GM18858 (cell line): ENCODE results near the gene APOBEC4.
"Not testable (repeated sequence)": the region's sequence is repeated elsewhere in the genome, so short reads cannot be mapped to it uniquely, and the experiment has no call there.

ENCODE experiments used
- ATAC-seq: cut with Tn5 transposase; IDR thresholded peaks from one replicate; pipeline ENCODE4 v1.9.1; 2021; ENCODE audit not compliant: unreplicated experiment

The APOBEC4 gene, protein sequence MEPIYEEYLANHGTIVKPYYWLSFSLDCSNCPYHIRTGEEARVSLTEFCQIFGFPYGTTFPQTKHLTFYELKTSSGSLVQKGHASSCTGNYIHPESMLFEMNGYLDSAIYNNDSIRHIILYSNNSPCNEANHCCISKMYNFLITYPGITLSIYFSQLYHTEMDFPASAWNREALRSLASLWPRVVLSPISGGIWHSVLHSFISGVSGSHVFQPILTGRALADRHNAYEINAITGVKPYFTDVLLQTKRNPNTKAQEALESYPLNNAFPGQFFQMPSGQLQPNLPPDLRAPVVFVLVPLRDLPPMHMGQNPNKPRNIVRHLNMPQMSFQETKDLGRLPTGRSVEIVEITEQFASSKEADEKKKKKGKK

DNA sequence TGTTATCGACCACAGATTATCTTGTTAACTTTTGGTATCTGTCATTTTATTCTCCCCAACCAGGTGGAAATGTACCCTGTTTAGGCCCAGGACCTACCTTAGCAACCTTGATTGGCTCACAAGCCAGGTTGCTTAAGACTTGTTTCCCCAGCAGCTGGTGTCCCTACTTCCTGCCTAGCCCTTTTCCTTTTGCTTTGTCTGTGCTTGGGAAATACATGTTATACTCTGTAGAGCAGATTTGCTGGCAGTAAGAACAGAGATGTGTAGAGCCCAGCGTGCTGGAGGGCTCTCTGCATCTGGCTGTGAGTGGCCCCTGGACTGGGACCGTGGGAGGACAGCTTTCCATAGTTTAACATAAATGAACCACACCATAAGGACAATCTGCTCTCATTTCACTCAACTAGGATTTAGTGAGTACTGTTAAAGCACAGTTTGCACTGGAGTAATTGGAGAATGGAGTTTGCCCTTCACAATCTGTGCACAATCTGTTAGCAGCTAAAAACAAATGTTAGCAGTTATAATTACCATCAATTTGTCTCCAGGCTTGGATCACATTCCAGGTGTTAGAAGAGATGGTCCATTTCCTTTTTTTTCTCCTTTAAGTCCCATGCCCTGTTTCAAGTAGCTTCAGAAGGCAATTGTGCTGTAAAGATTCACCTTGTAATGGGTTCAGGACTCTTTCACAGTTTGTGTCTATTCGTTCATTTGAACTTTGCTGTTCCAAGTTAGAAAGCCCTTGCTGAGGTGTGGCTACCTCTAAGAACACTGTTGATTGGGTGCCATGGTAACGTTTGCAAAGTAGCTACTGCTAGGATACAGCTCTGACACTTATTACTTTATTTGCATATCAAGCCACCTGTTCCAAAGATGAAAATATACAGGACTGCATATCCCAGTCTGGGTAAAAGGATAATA lies at the start of gene APOBEC4:
APOBEC4 (minus strand) TSS at position 770 of the 915 bp plus-strand sequence. CDS start 4,535 bp downstream, outside the sequence.
- no peak for ATAC-seq

DNA sequence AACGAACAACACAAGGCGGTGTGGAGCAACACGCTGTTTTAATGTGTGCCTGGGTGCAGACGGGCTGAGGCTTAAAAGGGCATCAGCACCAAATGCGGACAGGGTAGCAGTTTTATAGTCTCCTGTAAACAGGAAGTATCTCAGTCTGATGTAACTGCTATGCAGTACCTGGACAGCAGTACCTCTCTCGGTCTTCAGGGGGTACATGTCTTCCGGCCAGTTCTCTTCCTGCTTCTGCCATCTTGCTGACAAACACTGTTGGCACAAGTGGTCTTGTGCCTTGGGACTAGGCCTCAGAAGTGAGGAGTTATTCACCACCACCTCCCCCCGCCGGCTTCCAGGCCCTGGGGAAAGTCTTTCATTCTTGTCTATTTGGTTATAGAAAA lies 49.7 kb upstream of the APOBEC4 start:
- no peak for ATAC-seq

DNA sequence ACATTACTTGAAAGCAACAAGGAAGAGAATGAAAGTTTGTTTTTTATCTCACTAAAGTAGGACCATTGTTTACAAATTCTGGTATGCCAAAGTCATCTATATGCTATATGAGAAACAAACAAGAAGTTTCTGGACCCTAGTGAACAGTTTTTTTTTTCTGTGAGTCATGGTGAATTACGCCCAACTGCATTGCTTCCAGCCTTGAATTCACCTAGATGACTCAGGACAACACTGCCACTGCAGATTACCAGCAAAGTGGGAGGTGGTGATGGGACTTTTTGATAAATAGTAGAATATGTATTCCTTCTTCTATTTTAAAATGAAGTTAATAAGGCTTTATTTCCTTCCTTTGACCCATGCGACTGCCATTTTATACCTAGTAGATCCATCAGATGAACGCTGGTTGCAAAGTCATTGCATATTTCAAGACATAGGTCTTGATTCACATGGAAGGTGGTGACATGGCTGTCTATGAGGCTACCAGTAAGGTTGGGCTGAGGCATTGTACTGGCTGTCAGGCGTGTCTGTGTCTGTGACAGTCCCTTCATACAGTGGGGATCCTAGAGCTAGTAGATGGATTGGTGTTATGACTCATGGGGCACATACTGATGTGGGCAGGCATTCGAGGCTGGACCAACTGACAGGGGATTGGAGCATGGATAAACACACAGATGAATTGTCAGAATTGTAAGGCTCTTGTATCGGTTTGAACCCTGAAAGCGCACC lies 49.1 kb upstream of the APOBEC4 start:
- no peak for ATAC-seq

DNA sequence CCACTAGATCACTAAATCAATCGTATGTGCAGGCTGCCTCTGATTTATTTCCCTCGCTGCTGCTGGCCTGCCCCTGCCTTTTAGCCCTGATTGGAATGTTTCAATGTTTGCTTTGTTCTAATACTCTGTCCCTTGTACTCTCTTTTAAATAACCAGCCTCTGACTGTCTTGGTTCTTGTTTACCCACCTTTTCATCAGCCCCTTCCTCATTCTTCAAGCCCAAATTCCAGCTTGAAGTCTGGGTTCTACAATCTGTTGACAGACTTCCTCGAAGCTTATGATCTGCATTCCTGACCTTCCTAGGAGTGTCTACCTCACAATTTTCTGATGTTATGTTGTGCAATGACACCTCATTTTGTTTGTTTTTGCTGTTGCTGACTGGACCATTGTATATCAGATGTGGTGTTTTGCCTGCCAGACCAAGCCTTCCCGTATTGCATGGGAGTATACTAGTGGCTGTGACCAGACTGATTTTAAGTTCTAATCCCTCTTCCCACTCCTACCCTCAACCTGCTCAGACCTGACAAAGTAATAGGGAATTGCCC lies 46.6 kb upstream of the APOBEC4 start:
- no peak for ATAC-seq

DNA sequence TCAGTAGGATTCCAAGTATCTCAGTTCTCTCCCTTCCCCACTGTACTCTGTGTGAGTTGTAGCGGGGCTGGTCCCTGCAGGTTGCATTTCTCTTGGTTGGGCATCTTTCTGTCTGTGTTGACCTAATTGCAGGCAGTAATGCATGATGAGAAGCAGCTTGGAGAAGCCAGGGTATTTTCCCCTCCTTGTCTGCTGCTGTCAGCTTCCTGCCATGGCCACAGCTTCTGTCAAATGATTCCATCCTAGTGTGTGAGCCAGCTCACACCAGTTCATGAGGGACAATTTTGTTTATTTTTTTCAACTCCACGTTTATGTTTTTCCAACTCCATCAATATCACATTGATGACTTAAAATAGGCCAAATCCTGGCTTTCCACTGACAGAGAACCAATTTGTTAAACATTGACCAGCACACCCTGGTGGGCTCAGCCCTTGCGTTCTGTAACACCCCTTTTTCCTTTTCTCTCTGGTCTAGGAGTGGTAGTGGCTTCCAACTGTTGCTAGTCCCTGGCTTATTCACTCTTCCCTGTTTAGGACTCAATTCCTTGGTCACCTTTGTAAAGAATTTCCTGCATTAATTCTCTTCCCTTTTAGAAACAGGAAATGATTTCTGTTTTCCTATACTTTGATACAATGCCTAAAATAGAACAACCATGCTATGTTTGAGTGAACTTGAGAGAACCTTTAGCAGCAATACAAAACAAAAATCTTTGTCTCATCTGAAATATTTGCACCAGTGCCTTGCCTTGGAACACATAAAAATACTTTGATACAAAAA lies 44.9 kb upstream of the APOBEC4 start:
- ATAC-seq: no peak

DNA sequence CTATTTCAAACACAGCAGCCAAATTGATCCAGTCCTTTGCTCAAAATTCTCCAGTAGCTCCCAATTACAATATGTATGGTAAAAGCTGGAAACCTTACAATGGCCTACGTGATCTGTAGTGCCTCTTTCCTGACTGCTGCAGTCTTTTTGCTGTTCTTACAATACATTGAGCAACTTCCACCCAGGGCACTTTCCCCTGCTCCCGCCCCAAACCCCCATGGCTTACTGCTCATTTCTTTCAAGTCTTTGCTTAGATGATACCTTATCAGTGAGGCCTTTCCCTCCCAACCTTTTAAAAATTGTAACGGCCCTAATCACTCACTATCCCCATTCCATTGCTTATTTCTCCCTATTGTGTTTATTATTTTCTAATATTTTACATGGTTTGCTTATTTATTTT lies 43.9 kb upstream of the APOBEC4 start:
- ATAC-seq: no peak

DNA sequence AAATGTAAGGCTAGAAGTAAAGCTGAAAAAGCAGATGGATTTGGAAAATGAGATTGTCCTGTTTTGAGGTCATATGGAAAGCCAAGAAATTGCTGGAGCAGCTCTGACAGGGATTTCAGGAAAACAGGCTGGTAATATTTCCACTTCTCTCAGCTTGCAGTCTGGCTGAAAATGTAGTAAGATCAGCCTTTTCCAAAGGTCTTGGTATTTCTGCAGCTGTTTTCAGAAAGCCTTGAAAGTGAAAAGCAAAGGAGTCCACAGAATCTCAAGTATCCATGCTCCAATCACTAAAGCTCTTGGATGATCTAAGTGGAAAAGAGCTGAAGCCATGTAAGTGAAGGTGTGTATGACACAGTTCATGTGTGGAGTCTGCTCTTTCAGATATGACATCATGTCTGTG lies 41.6 kb upstream of the APOBEC4 start:
- ATAC-seq: no peak

DNA sequence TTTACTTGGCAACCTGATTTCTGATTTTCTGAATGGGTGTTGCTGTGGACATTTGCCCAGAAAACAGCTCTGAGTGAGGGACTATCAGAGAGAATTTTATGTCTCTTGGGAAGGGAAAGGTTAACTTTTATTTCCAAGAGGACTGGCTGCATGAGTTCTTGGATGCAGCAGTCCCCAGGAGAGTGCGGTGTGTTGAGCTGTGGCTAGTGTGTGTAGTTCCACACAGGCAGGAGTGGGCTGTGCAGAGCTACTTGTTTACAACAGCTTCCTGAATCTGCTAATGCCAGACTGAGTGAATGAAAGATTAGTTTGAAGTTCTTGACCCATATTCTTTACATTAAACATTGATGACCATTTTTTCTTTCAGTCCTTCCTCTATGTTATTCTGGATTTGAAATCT lies 41.0 kb upstream of the APOBEC4 start:
- ATAC-seq: no peak

DNA sequence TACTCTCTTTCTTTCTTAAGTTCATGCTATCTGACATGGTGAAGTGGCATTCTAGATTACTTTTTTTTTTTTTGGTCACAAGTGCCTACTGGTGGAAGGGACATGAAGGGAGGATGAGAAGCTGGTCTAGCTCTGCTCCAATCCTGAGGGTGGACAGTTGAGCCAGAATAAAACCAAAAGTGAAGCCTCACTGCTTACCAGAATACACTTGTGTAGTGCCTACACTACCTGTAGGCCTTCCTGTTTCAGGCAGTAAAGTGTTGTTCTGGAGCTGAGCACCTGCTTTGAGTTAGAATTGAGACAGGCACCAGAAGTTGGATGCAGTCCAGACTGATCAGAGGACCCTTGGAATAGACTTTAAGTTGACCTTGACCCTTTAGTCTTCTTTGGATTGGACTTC lies 40.4 kb upstream of the APOBEC4 start:
- no peak for ATAC-seq

DNA sequence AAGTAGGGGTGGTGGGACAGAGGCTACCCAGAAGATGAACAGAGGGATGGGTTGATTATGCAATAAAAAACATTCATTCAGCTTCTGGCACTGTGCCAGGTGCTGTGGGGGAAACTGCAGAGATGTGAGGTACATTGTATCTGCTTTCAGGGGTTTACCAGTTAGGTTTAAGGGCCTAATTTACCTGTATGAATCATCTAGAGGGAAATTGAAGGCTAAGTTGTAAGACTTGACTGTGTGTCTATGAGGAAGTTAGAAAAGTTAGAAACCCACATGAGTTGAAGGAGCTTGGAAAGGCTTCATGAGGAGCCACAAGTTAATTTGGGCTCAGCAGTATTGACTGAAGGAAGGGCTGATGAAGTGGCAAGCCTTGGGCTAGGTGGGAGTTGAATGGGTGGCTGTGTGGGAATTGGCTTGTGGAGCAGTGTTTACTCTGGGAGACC lies 36.7 kb upstream of the APOBEC4 start:
- ATAC-seq: peak; percentile 86

DNA sequence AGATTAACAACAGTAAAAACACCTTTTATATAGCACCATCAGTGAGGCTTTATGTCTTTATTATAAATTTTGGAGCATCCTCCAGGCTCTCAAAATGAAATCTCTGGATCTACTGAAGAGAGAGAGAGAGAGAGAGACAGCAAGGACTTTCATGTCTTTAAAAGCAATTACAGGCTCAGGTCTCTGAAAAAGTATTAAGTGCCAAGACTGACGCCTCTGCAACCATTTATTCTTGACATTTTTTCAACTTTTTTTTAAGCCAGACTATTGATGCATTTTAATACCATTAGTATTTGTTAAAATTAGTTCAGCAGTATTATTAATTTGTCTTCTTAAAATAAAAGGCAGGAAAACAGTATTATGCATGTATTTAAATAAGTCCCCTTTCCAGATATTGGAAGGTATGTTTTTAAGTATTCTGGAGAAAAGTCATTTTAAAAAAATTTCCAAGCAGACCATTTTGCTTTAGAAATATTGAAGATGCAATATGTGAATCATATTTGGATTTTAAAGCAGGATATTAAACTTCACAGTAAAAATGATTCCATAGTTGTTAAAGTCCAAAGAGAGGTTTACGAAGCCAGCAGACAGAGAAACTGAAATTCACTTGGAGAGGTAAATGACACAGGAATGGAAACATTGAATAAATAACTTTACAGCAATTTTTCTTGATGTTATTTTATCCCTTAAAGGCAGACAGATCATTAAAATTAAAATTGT lies 35.4 kb upstream of the APOBEC4 start:
- ATAC-seq: no peak

DNA sequence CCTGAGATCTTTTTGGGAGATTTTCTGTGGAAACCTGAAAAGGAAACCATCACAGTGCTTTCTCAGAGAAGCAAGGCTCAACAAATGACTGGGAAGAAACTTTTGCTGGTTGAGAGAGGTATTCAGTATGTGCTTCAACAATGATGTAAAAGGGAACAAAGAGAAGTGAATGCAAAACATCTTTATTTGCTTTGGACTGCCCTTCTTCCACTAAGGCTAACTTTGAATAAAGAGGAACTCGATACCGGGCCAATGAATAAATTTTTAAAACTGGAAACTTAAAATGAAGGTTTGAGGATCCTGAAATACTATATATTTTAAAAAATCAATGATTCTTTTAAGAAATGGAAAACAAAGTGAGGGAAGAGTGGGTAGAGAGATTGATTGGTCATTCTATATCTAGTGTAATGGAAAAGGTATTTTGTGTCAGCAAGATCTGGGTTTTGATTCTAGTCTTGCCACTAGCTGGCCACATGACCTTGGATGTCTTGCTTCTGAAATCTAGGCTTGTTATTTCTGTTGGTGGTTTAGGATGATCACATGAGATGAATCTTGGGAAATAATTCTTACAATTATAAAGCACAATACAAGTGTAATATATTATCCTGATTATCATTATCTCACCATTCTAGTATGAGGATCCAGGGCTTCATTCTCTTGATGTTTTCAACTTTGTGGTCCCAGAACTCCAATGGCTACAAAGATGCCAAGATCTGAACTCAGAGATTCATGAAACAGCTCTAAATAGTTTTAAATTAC lies 34.6 kb upstream of the APOBEC4 start:
- ATAC-seq: no peak

DNA sequence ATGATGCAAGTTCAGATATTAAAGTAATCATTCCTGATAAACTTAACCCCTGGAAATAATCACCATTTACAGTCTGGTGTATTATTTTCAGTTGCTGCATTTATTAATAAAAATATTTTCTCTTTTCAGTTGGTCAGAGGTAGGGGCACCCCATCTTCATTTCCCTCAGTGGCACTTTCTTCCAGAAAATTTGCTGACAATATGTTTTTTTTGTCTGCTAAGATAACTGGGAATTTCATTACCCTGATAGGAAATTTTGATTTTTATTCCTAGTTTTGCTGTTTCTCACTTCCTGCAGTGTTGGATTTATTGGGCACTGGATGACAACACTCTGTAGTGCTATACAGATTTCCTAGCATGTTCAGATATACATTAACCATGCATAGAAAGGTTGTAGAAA lies 33.1 kb upstream of the APOBEC4 start:
- no peak for ATAC-seq

DNA sequence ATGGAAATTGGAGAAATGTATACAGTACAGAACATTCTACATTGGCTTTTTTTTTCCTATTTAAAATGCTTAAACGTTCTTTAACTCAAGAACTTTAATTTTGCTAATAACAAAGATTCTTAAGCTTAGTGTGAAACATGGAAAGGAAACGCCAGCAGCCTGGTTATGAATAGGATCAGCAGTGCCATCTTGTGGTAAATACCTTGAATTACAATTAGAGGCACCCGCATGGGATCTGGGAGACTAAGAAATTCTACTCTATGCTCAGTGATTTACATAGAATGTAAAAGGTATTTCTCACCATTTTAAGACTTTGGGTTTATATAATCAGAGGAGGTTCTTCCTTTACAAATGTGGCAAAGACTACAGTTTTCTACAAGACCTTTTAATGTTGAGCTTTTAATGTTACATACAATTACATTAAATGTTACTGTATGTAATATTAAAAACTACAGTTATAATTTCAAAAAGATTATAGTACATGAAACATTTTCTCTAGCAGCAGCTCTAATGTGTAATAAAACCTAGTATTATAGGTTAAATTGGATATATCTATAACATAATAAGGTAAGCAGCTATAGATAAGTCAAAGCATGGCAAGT lies 32.1 kb upstream of the APOBEC4 start:
- no peak for ATAC-seq

DNA sequence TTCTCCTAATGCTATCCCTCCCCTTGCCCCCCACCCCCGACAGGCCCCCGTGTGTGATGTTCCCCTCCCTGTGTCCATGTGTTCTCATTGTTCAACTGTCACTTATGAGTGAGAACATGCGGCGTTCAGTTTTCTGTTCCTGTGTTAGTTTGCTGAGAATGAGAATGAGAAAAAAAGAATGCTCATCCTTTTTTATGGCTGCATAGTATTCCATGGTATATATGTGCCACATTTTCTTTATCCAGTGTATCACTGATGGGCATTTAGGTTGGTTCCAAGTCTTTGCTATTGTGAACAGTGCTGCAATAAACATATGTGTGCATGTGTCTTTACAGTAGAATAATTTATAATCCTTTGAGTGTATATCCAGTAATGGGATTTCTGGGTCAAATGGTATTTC lies 26.2 kb upstream of the APOBEC4 start:
- not testable (repeated sequence) for ATAC-seq

DNA sequence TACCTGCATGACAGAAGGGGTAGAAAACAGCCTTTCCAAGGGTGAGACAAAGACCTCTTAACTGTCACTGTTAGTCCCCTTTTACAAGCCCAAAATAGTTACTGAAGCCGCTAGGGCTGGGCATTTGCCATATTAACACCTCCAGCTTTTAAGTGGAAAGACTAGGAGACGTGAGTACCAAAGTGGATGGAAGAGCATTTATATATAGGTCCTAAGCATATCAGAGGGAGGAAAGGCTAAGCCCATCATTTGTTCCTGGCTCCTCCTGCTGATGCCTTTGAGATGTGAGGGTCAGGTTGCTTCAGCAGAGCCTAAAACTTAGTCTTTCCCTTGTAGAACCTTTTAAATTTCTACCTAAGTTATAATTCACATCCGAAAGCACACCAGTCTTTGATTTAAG lies 25.7 kb upstream of the APOBEC4 start:
- ATAC-seq: no peak

DNA sequence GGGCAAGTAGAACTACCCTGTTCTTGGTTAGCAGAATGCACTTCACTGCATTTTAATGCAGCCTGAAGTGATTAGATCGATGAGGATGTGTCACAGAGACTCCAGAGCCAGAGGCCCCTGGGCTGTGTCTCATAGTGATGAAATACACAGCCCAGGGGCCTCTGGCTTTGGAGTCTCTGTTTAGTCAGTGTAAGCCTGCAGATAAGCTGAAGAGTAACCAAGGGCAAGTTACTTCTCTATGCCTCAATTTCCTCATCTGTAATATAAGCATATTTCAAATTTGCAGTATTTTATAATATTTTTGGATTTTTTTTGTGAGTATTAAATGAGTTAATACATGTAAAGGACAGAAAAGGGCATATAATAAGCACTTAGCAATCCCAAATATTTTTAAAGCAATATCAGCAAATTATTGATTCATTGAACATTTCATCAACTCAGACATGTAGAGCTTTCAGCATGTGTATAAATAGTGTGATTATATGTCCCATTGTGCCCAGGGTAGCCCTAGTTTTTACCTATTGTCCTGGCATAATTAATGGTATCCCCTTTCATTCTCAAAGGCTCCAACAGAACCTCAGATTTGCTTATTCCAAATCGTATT lies 23.6 kb upstream of the APOBEC4 start:
- ATAC-seq: no peak

DNA sequence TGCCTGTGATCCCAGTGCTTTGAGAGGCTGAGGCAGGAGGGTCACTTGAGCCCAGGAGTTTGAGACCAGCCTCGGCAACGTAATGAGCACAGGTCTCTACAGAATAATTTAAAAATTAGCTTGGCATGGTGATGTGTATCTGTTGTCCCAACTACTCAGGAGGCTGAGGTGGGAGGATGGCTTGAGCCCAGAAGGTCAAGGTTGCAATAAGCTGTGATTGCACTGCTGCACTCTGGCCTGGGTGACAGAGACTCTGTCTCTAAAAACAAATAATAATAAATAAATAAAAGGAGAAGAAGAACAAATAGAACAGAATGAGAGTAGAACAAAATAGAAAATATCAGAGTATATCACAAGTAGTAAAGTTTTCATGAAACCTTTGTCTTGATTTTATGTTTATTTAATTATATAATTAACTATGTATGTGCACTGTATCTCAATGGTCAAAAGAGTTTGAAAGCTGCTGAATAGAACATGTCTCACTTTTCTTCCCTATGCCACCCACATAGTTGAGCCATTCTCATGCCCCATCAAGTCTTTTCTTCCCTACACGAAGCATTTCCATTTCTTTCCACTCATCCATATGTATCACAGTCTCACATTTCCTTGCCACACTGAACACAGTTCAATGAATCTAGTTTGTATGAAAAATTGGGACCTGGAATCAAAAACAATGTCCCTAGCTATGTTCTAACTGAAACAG lies 22.9 kb upstream of the APOBEC4 start:
- ATAC-seq: no peak
